HG03135 (cell line): ENCODE results near the gene SPSB2.

Experiments
- ATAC-seq: cut with Tn5 transposase; IDR thresholded peaks from one replicate; pipeline ENCODE4 v1.9.1; 2021; ENCODE audit warnings: mild to moderate bottlenecking, moderate library complexity; ENCODE audit not compliant: unreplicated experiment

The SPSB2 gene

DNA sequence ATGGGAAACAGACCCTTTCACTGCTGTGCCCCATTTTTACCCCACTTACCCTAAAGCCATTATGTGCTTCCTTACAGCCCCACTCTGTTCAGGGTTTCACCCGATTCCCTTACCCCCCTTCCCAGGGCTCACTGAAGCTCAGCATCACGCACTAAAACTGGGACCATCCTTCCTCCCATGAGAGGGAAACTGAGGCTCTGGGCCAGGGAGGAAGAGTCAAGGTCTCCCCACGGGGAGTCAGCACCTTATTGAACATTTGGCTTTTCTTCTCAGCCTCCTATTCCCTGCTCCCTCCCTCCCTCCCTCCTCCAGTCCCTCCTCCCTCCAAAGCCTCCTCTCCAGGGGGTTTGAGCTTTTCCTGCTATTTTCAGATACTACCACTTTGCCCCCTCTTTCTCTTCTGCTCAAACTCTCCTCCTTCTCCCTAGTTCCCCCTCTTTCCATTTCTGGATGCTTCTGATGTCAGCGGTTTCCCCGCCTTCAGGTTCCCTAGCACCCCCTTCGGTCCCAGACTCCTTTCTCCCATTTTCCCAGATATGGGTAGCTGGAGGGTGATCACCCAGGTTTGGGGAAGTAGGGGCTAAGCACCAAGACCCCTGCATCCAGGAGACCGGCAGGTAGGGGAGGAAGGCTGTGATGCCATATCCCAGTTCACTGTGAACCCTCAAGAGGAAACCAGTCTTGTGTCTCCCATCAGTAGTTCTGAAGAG lies 50.5 kb downstream of the SPSB2 start:
- ATAC-seq, result no peak

DNA sequence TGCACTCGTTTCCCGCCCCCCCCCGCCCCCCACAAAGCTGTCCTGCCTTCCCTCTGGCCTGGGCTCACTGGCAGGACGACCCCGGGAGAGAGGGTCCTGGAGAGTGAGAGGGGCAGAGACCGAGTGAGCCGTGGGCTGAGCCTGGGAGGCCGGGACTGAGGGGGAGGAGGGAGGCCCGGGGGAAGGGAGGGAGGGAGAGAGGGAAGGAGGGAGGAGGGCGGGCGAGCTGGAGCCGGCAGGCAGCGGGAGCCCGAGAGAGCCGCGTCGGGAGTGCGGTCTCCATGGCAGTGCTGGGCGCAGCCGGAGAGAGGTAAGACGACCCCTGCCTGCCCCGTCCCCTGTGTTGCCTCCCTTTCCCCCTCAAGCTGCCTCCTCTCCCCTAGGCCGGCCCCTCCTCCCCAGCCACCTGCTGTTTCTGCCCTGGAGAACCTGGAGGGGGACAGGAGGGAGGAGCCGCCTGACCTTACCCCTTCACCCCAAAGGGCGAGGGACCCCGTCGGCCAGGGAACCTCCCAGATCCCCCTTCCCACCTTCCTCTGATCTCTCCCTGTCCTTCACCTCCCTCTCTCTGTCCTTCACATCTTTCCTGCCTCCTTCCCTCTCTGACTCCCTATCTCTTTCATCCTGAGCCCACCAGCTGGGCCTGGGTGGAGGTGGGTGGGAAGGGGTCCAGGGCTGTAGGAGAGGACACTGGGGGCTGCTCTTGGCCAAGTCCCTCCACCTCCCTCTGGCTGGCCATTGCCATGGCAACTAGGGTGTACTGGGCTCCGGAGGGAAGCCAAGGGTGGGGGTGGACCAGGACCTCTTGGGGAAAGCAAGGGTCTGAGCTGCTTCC lies 51.3 kb downstream of the SPSB2 start, which contains the start of gene GPR162:
Gene GPR162, plus strand, starts transcription at position 231 of the 835 bp plus-strand sequence. CDS start 2,078 bp downstream, outside the sequence.
- ATAC-seq, result no peak
